GM12865 (cell line): ENCODE results near the gene FRAS1.

Experiments
- DNase-seq: peaks from one replicate; pipeline ENCODE4 v3.0.0; 2010; ENCODE audit warnings: low read depth
- H3K4me3 ChIP-seq: 2 replicates; pipeline ENCODE4 v1.5.1; 2011; ENCODE audit warnings: mild to moderate bottlenecking, low read depth, low read length, control low read depth
- CTCF ChIP-seq: IDR thresholded peaks from 2 replicates; pipeline ENCODE4 v1.5.1; 2011; ENCODE audit warnings: low read length, control low read depth, low read depth, inconsistent platforms; ENCODE audit not compliant: insufficient read depth; ENCODE audit errors: missing control alignments

FRAS1 gene

GRCh38 chr4:78510681-78511080 lies 453.6 kb downstream of the FRAS1 start:
- no peak for TF ChIP-seq CTCF
- no peak overlapping the region for H3K4me3 ChIP-seq
- no peak for DNase-seq

- TF ChIP-seq CTCF = no peak
- DNase-seq = no peak
- no peak overlapping the region for H3K4me3 ChIP-seq
Observed at GRCh38 chr4:78512357-78512920, 455.3 kb downstream of the FRAS1 start.

- no peak overlapping the region for H3K4me3 ChIP-seq
- no peak for TF ChIP-seq CTCF
- DNase-seq = no peak
Observed at GRCh38 chr4:78513411-78513975, 456.4 kb downstream of the FRAS1 start.

GRCh38 chr4:78517050-78517652 lies 460.0 kb downstream of the FRAS1 start:
- no peak overlapping the region for H3K4me3 ChIP-seq
- TF ChIP-seq CTCF = no peak
- no peak for DNase-seq

- H3K4me3 ChIP-seq = no peak overlapping the region
- TF ChIP-seq CTCF = no peak
- no peak for DNase-seq
Observed at GRCh38 chr4:78518561-78518960, 461.4 kb downstream of the FRAS1 start.

GRCh38 chr4:78519962-78520361 lies 462.8 kb downstream of the FRAS1 start:
- no peak overlapping the region for H3K4me3 ChIP-seq
- DNase-seq = no peak
- no peak for TF ChIP-seq CTCF
